ENCODE measurements around the gene LMO7.

Gene LMO7

DNA sequence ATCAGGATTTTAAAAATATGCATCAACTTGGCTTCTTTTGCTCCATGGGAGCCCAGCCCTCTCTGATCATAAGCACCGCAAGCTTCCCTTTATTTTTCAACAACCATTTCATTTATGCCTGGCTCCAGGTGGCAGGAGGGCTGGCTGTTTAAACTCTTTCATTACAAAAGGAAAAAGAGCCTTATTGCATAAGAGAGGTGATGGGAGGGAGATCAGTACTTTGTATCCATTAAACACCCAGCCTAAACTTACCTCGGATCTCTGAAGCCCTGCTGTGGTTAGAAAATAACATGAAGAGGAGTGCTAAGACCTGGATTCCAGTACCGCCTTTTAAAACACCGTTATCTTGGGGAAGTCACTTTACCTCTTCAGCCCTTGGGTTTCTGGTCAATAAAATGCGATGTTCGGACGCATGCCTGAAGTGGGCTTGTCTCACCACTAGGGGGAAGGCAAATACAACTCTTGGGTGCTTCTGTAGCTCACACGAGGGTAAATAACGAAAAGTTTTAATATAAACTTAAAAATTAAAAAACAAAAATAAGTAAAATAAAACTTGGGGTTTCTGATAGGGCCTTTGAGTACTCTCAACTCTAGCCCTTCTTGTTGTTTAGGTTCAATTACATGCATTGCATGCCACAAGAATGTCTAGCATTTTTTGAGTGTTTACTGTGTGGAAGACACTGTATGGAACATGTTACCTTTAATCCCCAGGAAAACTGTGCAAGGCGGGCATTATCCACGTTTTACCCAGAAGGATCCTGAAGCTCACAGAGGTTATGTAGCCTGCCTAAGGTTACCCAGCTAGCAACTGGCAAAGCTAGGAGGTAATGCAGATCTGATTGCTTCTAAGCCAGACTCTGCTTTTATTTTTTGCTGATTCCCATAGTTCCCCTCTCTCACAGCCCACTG is 240.3 kb downstream of the LMO7 start:
- DNase-seq, result peak; percentile 54
- TF ChIP-seq, protein P1, sequence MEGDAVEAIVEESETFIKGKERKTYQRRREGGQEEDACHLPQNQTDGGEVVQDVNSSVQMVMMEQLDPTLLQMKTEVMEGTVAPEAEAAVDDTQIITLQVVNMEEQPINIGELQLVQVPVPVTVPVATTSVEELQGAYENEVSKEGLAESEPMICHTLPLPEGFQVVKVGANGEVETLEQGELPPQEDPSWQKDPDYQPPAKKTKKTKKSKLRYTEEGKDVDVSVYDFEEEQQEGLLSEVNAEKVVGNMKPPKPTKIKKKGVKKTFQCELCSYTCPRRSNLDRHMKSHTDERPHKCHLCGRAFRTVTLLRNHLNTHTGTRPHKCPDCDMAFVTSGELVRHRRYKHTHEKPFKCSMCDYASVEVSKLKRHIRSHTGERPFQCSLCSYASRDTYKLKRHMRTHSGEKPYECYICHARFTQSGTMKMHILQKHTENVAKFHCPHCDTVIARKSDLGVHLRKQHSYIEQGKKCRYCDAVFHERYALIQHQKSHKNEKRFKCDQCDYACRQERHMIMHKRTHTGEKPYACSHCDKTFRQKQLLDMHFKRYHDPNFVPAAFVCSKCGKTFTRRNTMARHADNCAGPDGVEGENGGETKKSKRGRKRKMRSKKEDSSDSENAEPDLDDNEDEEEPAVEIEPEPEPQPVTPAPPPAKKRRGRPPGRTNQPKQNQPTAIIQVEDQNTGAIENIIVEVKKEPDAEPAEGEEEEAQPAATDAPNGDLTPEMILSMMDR (IDR thresholded peaks at IDR 0.05; ENCODE audit: low read depth, low read length, missing control alignments), result peak; percentile 90
- in situ Hi-C loops (cut with HindIII; ENCODE audit: low pct_ligation_motif_present, low sequenced_read_pairs), result loop anchor here (25.0 kb wide), 1 partner anchor 586 kb away; no protein-coding TSS in a partner anchor
- Histone ChIP-seq H3K36me3 (replicated peaks) (no peaks in the 10 kb centered on the region), H3K4me3 (ENCODE audit: low read depth, low read length) (no peak overlapping the region), H3K27ac (no peak overlapping the region), H3K27me3 (replicated peaks) (no peaks in the 10 kb centered on the region)

DNA sequence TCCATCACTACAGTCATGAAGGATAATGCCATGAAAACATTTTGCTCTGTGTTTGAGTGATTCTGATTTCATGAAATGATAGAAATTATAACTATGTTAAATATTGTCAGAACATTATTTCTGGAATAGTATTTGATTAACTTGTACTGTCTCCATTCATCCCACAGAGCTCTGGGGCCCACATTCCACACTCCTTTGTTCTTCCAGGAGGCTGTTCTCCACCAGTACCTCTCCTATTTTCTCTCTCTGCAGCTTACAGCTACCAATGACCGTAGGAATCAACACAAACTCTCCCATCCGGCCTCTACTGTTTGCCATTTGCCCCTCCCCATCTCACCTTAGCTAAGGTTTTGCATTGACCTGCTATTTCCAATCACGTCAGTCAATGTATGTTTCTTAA is 240.9 kb downstream of the LMO7 start:
- no peak for DNase-seq
- TF ChIP-seq, protein P1 (IDR thresholded peaks at IDR 0.05; ENCODE audit: low read depth, low read length, missing control alignments), result no peak
- H3K27ac ChIP-seq, result no peak overlapping the region
- H3K36me3 ChIP-seq (replicated peaks), result no peaks in the 10 kb centered on the region
- in situ Hi-C loops (cut with HindIII; ENCODE audit: low pct_ligation_motif_present, low sequenced_read_pairs), result loop anchor here (25.0 kb wide), 1 partner anchor 585 kb away; no protein-coding TSS in a partner anchor
- no peaks in the 10 kb centered on the region for H3K27me3 ChIP-seq (replicated peaks)
- no peak overlapping the region for H3K4me3 ChIP-seq (ENCODE audit: low read depth, low read length)

DNA sequence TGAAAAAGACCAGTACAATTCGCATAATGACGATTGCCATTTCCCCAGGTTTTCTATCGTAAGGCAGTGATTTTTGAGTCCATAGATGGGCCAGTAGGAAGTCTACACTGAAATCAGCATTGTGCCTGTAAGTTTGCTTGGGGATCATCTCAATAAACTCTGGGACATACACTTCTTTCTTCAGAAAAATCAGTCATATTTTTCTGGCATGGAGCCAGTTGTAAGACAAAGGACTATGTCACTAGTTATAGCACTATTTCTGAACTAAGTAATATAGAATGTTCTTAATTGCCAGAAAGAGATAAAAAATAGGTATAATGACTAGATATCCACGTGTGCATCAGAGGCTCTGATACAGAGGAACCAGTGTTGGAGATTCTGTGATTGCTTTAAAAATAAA is 243.5 kb downstream of the LMO7 start:
- in situ Hi-C loops (cut with HindIII; ENCODE audit: low pct_ligation_motif_present, low sequenced_read_pairs), result loop anchor here (25.0 kb wide), 1 partner anchor 583 kb away; no protein-coding TSS in a partner anchor
- Histone ChIP-seq H3K27ac (no peak overlapping the region), H3K4me3 (ENCODE audit: low read depth, low read length) (no peak overlapping the region), H3K36me3 (replicated peaks) (no peaks in the 10 kb centered on the region), H3K27me3 (replicated peaks) (no peaks in the 10 kb centered on the region)
- TF ChIP-seq, protein P1 (IDR thresholded peaks at IDR 0.05; ENCODE audit: low read depth, low read length, missing control alignments), result no peak
- DNase-seq, result no peak

DNA sequence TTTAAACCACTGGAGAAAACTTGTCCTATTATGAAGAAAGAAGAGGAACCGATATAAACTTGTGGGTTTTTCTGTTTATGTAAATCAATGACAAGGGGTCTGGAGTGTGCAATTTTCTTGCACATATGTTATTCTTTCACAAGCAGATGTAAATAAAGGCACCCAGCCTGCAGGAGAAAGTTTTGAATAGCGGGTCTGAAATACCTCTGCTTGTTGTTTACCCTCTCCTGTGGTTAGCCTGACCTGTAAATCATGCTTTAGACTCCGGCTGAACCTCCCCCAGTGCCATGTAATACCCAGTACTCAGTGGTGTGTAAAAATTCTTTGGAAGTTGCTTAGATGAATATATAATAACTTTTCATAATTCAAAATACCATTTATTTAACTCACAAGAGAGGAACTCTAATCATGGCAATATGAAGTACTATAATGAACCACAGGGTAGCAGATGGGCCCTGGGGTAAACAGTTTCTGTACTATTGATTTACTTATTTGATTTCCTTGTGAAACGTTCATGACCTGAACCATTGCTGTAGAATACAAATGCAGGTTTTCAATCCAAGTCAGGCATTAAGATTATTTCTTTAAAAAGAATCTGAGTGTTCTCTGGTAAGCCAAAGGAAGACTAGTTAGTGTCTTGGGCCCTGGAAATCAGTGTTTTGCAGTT is 245.1 kb downstream of the LMO7 start:
- DNase-seq, result no peak
- in situ Hi-C loops (cut with HindIII; ENCODE audit: low pct_ligation_motif_present, low sequenced_read_pairs), result loop anchor here (25.0 kb wide), 1 partner anchor 581 kb away; no protein-coding TSS in a partner anchor
- H3K4me3 ChIP-seq (ENCODE audit: low read depth, low read length), result no peak overlapping the region

DNA sequence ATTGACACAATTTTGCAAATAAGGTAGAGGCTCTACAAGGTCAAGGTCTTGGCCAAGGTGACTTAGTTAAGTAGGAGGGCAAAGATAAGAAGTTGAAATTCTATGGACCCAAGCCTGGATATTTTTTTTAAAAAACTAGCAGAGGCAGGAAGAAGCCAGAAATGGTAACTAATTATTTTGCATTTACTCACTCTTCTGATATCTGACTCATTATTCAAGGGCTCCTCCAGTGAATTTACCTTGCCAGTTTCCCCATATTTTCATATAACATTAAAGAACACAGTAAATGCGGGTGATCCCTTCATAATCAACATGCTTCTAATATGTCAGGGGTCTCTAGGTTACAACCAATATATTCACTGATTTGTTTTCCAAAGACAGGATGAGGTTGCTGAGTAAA is 246.1 kb downstream of the LMO7 start:
- DNase-seq, result no peak
- no peak overlapping the region for H3K27ac ChIP-seq
- no peak overlapping the region for H3K4me3 ChIP-seq (ENCODE audit: low read depth, low read length)
- TF ChIP-seq, protein P1 (IDR thresholded peaks at IDR 0.05; ENCODE audit: low read depth, low read length, missing control alignments), result no peak
- H3K36me3 ChIP-seq (replicated peaks), result no peaks in the 10 kb centered on the region
- no peaks in the 10 kb centered on the region for H3K27me3 ChIP-seq (replicated peaks)
- in situ Hi-C loops (cut with HindIII; ENCODE audit: low pct_ligation_motif_present, low sequenced_read_pairs), result loop anchor here (25.0 kb wide), 1 partner anchor 580 kb away; no protein-coding TSS in a partner anchor

More for the DNA sequence above, 245.1 kb downstream of the LMO7 start:
- Histone ChIP-seq H3K27ac (no peak overlapping the region), H3K27me3 (replicated peaks) (no peaks in the 10 kb centered on the region), H3K36me3 (replicated peaks) (no peaks in the 10 kb centered on the region)
- TF ChIP-seq, protein P1 (IDR thresholded peaks at IDR 0.05; ENCODE audit: low read depth, low read length, missing control alignments), result no peak
